HG02623 (cell line): ENCODE results near the gene SDR42E1.

Experiments used
- ATAC-seq: cut with Tn5 transposase; IDR thresholded peaks from one replicate; pipeline ENCODE4 v1.9.1; 2021; ENCODE audit warnings: moderate library complexity; ENCODE audit not compliant: unreplicated experiment

SDR42E1 gene

GRCh38 chr16:81945665-81946064 is 65.6 kb downstream of the SDR42E1 start:
- ATAC-seq = no peak

- ATAC-seq = no peak
Measured at GRCh38 chr16:81942007-81942601, 69.2 kb downstream of the SDR42E1 start.

- ATAC-seq = no peak
Measured at GRCh38 chr16:81940781-81941560, 70.3 kb downstream of the SDR42E1 start.

- ATAC-seq = no peak
Measured at GRCh38 chr16:81939164-81940056, 71.9 kb downstream of the SDR42E1 start.
